ENCODE results near the gene TEX2. TPM values are rescaled to one million over a fixed set of nuclear protein-coding genes. Genes with fewer than 3 reads are reported as not detected.
A peak's percentile ranks its signal among the peaks of the same experiment; 100 is the strongest.

The TEX2 gene
- total RNA-seq, 1 experiment from 2014 or later = 10.8 TPM

GRCh38 chr17:64166876-64167275 lies 96.2 kb downstream of the TEX2 start:
- POLR2A ChIA-PET = no interaction called here
- Mint-ChIP-seq H3K4me3 (no peak overlapping the region), H3K9me3 (no peaks in the 10 kb centered on the region), H3K27me3 (ENCODE audit: low read depth) (no peaks in the 10 kb centered on the region), H3K27ac (0 out of 2 replicates have a peak overlapping the region, but pooled peaks have one; percentile 16), H3K36me3 (no peaks in the 10 kb centered on the region; the same call in 1 of the 2 replicates), H3K4me1 (no peaks in the 10 kb centered on the region)
- CTCF ChIA-PET = interaction anchor here (0.9 to 1.5 kb wide), 2 partner anchors 115 to 141 kb away, joined by 3 to 6 read pairs; no protein-coding TSS in a partner anchor
- no peak for DNase-seq (ENCODE audit: low spot score)
- TF ChIP-seq AR (CRISPR knock-in tag; IDR thresholded peaks at IDR 0.05) (no peak), NR1H2 (CRISPR knock-in tag; IDR thresholded peaks at IDR 0.05) (no peak), USF1 (CRISPR knock-in tag; IDR thresholded peaks at IDR 0.05) (no peak), GRHL2 (CRISPR knock-in tag; IDR thresholded peaks at IDR 0.05; ENCODE audit: insufficient replicate concordance, severe bottlenecking) (no peak), PRDM15 (CRISPR knock-in tag; IDR thresholded peaks at IDR 0.05) (no peak), MAX (CRISPR knock-in tag; IDR thresholded peaks at IDR 0.05) (no peak), NFYB (CRISPR knock-in tag; conservative IDR thresholded peaks at IDR 0.05; ENCODE audit: low read depth) (no peak), ESRRA (CRISPR knock-in tag; IDR thresholded peaks at IDR 0.05; ENCODE audit: borderline replicate concordance) (no peak), NFE2L1 (CRISPR knock-in tag; IDR thresholded peaks at IDR 0.05) (no peak), ZNF317 (CRISPR knock-in tag; IDR thresholded peaks at IDR 0.05; ENCODE audit: borderline replicate concordance, low read depth) (no peak), ATF2 (CRISPR knock-in tag; IDR thresholded peaks at IDR 0.05; ENCODE audit: borderline replicate concordance, low read depth) (no peak), ZNF121 (CRISPR knock-in tag; IDR thresholded peaks at IDR 0.05) (no peak), AFF4 (CRISPR knock-in tag; IDR thresholded peaks at IDR 0.05; ENCODE audit: borderline replicate concordance) (no peak), CREB1 (CRISPR knock-in tag; IDR thresholded peaks at IDR 0.05) (no peak), E2F1 (CRISPR knock-in tag; IDR thresholded peaks at IDR 0.05) (no peak), JUN (CRISPR knock-in tag; IDR thresholded peaks at IDR 0.05) (no peak), ZNF512 (CRISPR knock-in tag; IDR thresholded peaks at IDR 0.05; ENCODE audit: borderline replicate concordance) (no peak)
- ATAC-seq = no peak

Measured in WTC11 (cell line).